GM23338 (cell line): Measurements from ENCODE around the gene TOMM40L. TPM values are rescaled to one million over a fixed set of nuclear protein-coding genes. Genes with fewer than 3 reads are reported as not detected.

Source experiments
- ATAC-seq: fragments of 200-7000 bp; cut with Tn5 transposase; 3 replicates; pipeline ENCODE4 v1.9.1; 2020
- DNase-seq: peaks from one replicate; pipeline ENCODE4 v3.0.0-alpha.2; 2015; ENCODE audit warnings: low spot score
- H2AFZ ChIP-seq: fragments of 200-600 bp; sonication (generic); 2 replicates; pipeline ENCODE4 v1.8.0; 2016; ENCODE audit warnings: antibody characterized with exemption, mild to moderate bottlenecking, moderate library complexity
- H3F3A ChIP-seq: fragments of 200-600 bp; sonication (generic); replicated peaks from 2 replicates; pipeline ENCODE4 v1.8.0; 2017; ENCODE audit warnings: antibody characterized with exemption, mixed run types, low read depth
- H3K27ac ChIP-seq: fragments of 200-600 bp; sonication (generic); 2 replicates; pipeline ENCODE4 v1.6.1; 2016; ENCODE audit warnings: low read depth
- H3K27me3 ChIP-seq: fragments of 200-600 bp; sonication (generic); 2 replicates; pipeline ENCODE4 v1.8.0; 2016; ENCODE audit warnings: mild to moderate bottlenecking, mixed run types, moderate library complexity; ENCODE audit not compliant: insufficient read depth
- H3K36me3 ChIP-seq: fragments of 200-600 bp; sonication (generic); 2 replicates; pipeline ENCODE4 v1.8.0; 2016; ENCODE audit warnings: mild to moderate bottlenecking; ENCODE audit not compliant: insufficient read depth
- H3K4me1 ChIP-seq: fragments of 200-600 bp; sonication (generic); 2 replicates; pipeline ENCODE4 v1.8.0; 2016; ENCODE audit warnings: mild to moderate bottlenecking, moderate library complexity; ENCODE audit not compliant: insufficient read depth
- H3K4me2 ChIP-seq: fragments of 200-600 bp; sonication (generic); 2 replicates; pipeline ENCODE4 v1.7.1; 2017; ENCODE audit warnings: mixed run types
- H3K4me3 ChIP-seq: fragments of 200-600 bp; sonication (generic); 2 replicates; pipeline ENCODE4 v1.6.1; 2016; ENCODE audit warnings: mixed run types
- H3K79me2 ChIP-seq: fragments of 200-600 bp; sonication (generic); replicated peaks from 2 replicates; pipeline ENCODE4 v1.8.0; 2017; ENCODE audit warnings: mild to moderate bottlenecking; ENCODE audit not compliant: insufficient read depth
- H3K9me2 ChIP-seq: fragments of 200-600 bp; sonication (generic); 2 replicates; pipeline ENCODE4 v1.8.0; 2017; ENCODE audit not compliant: insufficient read depth
- H4K20me1 ChIP-seq: fragments of 200-600 bp; sonication (generic); replicated peaks from 2 replicates; pipeline ENCODE4 v1.8.0; 2017; ENCODE audit warnings: mild to moderate bottlenecking; ENCODE audit not compliant: insufficient read depth
- H3K27ac Mint-ChIP-seq: 2 replicates; pipeline ENCODE4 v1.8.0; 2020; ENCODE audit warnings: inconsistent platforms, mild to moderate bottlenecking, moderate library complexity, mixed read lengths
- H3K27me3 Mint-ChIP-seq: 3 replicates; pipeline ENCODE4 v1.8.0; 2022; ENCODE audit warnings: low read depth, mild to moderate bottlenecking, moderate library complexity, mixed read lengths, inconsistent platforms; ENCODE audit not compliant: insufficient read depth, poor library complexity
- H3K36me3 Mint-ChIP-seq: 3 replicates; pipeline ENCODE4 v1.8.0; 2021; ENCODE audit warnings: low read depth, mild to moderate bottlenecking, inconsistent platforms, moderate library complexity, mixed read lengths
- H3K4me1 Mint-ChIP-seq: 3 replicates; pipeline ENCODE4 v1.8.0; 2020; ENCODE audit warnings: mild to moderate bottlenecking, inconsistent platforms, mixed read lengths
- H3K4me3 Mint-ChIP-seq: 3 replicates; pipeline ENCODE4 v1.8.0; 2021; ENCODE audit warnings: moderate library complexity, mild to moderate bottlenecking, inconsistent platforms, mixed read lengths
- H3K9me3 Mint-ChIP-seq: 3 replicates; pipeline ENCODE4 v1.8.0; 2020; ENCODE audit warnings: moderate library complexity, mild to moderate bottlenecking, inconsistent platforms, mixed read lengths
- CTCF ChIP-seq, 2 experiments: fragments of 200-600 bp in 1 of 2; sonication (generic) in 1 of 2; conservative IDR thresholded peaks; 2 replicates each; pipeline versions ENCODE4 v1.5.1 to v1.6.1; 2016 to 2017; ENCODE audit warnings: antibody characterized with exemption in 2 of 2, low read depth in 2 of 2, mild to moderate bottlenecking in 2 of 2, moderate library complexity in 1 of 2
- ZNF462 ChIP-seq: fragments of 250-450 bp; sonication (Bioruptor Pico); IDR thresholded peaks from 2 replicates; pipeline ENCODE4 v1.5.0; 2020; ENCODE audit warnings: mild to moderate bottlenecking, moderate library complexity
- polyA plus RNA-seq: library from polyadenylated mRNA; unstranded; fragments of >200 nt; fragmentation: Nextera tagmentation; extraction: Ambion mirVana; gene quantifications from 2 replicates; pipeline ENCODE4 v1.2.1, GENCODE V29; 2016
- total RNA-seq: library from RNA; depleted of rRNA; stranded (reverse); fragments of >200 nt; shearing (Covaris generic); gene quantifications from 2 replicates; pipeline ENCODE4 v1.2.3, GENCODE V29; 2014

Gene TOMM40L
- total and polyA plus RNA-seq, 2 experiments from 2014 or later: 6.8 to 12.9 TPM

GRCh38 chr1:161192476-161193465 is 33.1 kb upstream of the TOMM40L start:
- TF ChIP-seq ZNF462 (no peak), CTCF (conservative IDR thresholded peaks at IDR 0.05; ENCODE audit: low read depth in 2 of 2) (peak; percentile 88 to 94)
- H2AFZ ChIP-seq: no peak overlapping the region
- H3F3A ChIP-seq: 0 out of 2 replicates have a peak, but pooled peaks cover 3% of the 10 kb centered on the region
- no peak overlapping the region for H3K27ac ChIP-seq
- H3K9me2 ChIP-seq: no peaks in the 10 kb centered on the region
- H3K27me3 ChIP-seq: no peaks in the 10 kb centered on the region
- no peak overlapping the region for H3K27ac Mint-ChIP-seq
- H4K20me1 ChIP-seq: no peaks in the 10 kb centered on the region
- peaks cover 6% of the 10 kb centered on the region for H3K27me3 Mint-ChIP-seq
- H3K79me2 ChIP-seq: no peaks in the 10 kb centered on the region
- peak; percentile 93 for DNase-seq
- H3K4me1 Mint-ChIP-seq: peaks cover 25% of the 10 kb centered on the region
- no peaks in the 10 kb centered on the region for H3K9me3 Mint-ChIP-seq
- no peaks in the 10 kb centered on the region for H3K36me3 ChIP-seq
- H3K4me1 ChIP-seq: peaks cover 19% of the 10 kb centered on the region
- ATAC-seq: peak; percentile 76
- peaks cover 11% of the 10 kb centered on the region; the same call in 2 of the 3 replicates for H3K36me3 Mint-ChIP-seq
- no peak overlapping the region; the same call in 2 of the 3 replicates for H3K4me3 Mint-ChIP-seq
- H3K4me2 ChIP-seq: no peak overlapping the region
- H3K4me3 ChIP-seq: no peak overlapping the region
